NCI-H82 (cell line): ENCODE data around the gene BID.
A peak's percentile ranks its signal among the peaks of the same experiment; 100 is the strongest.
"Not testable (repeated sequence)": the region's sequence is repeated elsewhere in the genome, so short reads cannot be mapped to it uniquely, and the experiment has no call there.

Experiments used
- DNase-seq: peaks from one replicate; lab custom pipeline; 2025; lab: John Stamatoyannopoulos, UW

The BID gene

GRCh38 chr22:17769716-17770082 lies 4.6 kb downstream of the BID start:
- DNase-seq: no peak

- DNase-seq: no peak
These were observed 5.1 kb downstream of the BID start for GRCh38 chr22:17769013-17769715.

GRCh38 chr22:17767233-17768065 lies 6.8 kb downstream of the BID start:
- DNase-seq: no peak

- not testable (repeated sequence) for DNase-seq
These were observed 9.4 kb downstream of the BID start for GRCh38 chr22:17764852-17765251.

GRCh38 chr22:17764036-17764435 lies 10.2 kb downstream of the BID start:
- no peak for DNase-seq

- DNase-seq: not testable (repeated sequence)
These were observed 10.8 kb downstream of the BID start for GRCh38 chr22:17763442-17763841.

GRCh38 chr22:17761138-17761488 lies 13.2 kb downstream of the BID start:
- DNase-seq: no peak

- DNase-seq: no peak
These were observed 19.9 kb downstream of the BID start for GRCh38 chr22:17754233-17754925.

- DNase-seq: no peak
These were observed 20.8 kb downstream of the BID start for GRCh38 chr22:17753401-17753989.

GRCh38 chr22:17751596-17751995 lies 22.7 kb downstream of the BID start:
- no peak for DNase-seq

- DNase-seq: no peak
These were observed 24.5 kb downstream of the BID start for GRCh38 chr22:17749605-17750395.

- no peak for DNase-seq
These were observed 25.5 kb downstream of the BID start for GRCh38 chr22:17748555-17749353.

- no peak for DNase-seq
These were observed 27.4 kb downstream of the BID start for GRCh38 chr22:17746916-17747315.

GRCh38 chr22:17744430-17744829 lies 29.8 kb downstream of the BID start:
- no peak for DNase-seq

- no peak for DNase-seq
These were observed 30.4 kb downstream of the BID start for GRCh38 chr22:17743661-17744411.

- peak; percentile 83 for DNase-seq
These were observed 31.8 kb downstream of the BID start for GRCh38 chr22:17742527-17742902.

- DNase-seq: no peak
These were observed 32.3 kb downstream of the BID start for GRCh38 chr22:17741866-17742526.

- no peak for DNase-seq
These were observed 34.9 kb downstream of the BID start for GRCh38 chr22:17739196-17739975.
